GM12878 (cell line): ENCODE data around the gene TXNRD1.

ENCODE experiments used
- FOXM1 ChIP-seq: IDR thresholded peaks from 2 replicates; pipeline ENCODE4 v1.6.1; 2012; ENCODE audit warnings: low read depth, mild to moderate bottlenecking, inconsistent platforms, low read length, moderate library complexity
- LARP7 ChIP-seq: fragments of 450-650 bp; IDR thresholded peaks from 2 replicates; pipeline ENCODE4 v1.6.1; 2017; ENCODE audit warnings: mild to moderate bottlenecking
- MAX ChIP-seq: IDR thresholded peaks from 2 replicates; pipeline ENCODE4 v1.6.1; 2012; ENCODE audit warnings: low read depth, low read length, improper control_type of control experiment
- POLR2AphosphoS5 ChIP-seq: IDR thresholded peaks from 2 replicates; pipeline ENCODE4 v1.6.1; 2011; ENCODE audit warnings: mild to moderate bottlenecking, low read length, inconsistent platforms
- SMAD1 ChIP-seq: fragments of 450-650 bp; IDR thresholded peaks from 2 replicates; pipeline ENCODE4 v1.6.1; 2018; ENCODE audit warnings: mild to moderate bottlenecking, low read depth; ENCODE audit not compliant: partially characterized antibody
- SRF ChIP-seq, 2 experiments: IDR thresholded peaks; 2 replicates each; pipeline ENCODE4 v1.6.1; 2011; ENCODE audit warnings: low read depth in 2 of 2, low read length in 2 of 2, mild to moderate bottlenecking in 1 of 2, moderate library complexity in 1 of 2
- TCF7 ChIP-seq: IDR thresholded peaks from 2 replicates; pipeline ENCODE4 v1.6.1; 2014; ENCODE audit warnings: antibody characterized with exemption, borderline replicate concordance
- YY1 ChIP-seq: IDR thresholded peaks from 2 replicates; pipeline ENCODE4 v1.6.1; 2011; ENCODE audit warnings: low read depth, mild to moderate bottlenecking, low read length
- ZZZ3 ChIP-seq: IDR thresholded peaks from 2 replicates; pipeline ENCODE4 v1.6.1; 2011; ENCODE audit warnings: low read depth; ENCODE audit not compliant: control insufficient read depth, insufficient read length
- TF ChIP-seq, protein P1 (sequence below), 3 experiments: IDR thresholded peaks in 2 of 3; conservative IDR thresholded peaks in 1 of 3; 2 replicates each; pipeline ENCODE4 v1.5.1; 2011; ENCODE audit warnings: low read depth in 3 of 3, low read length in 3 of 3, mild to moderate bottlenecking in 3 of 3, control low read depth in 2 of 3, moderate library complexity in 2 of 3, inconsistent platforms in 1 of 3, mixed read lengths in 1 of 3; ENCODE audit not compliant: control insufficient read depth in 2 of 3, insufficient read depth in 1 of 3; ENCODE audit errors: extremely low read depth in 1 of 3
- TF ChIP-seq, protein P2 (sequence below): IDR thresholded peaks from 2 replicates; pipeline ENCODE4 v1.6.1; 2011; ENCODE audit warnings: low read depth, mild to moderate bottlenecking, low read length, moderate library complexity, borderline replicate concordance; ENCODE audit errors: extremely low read depth

DNA sequence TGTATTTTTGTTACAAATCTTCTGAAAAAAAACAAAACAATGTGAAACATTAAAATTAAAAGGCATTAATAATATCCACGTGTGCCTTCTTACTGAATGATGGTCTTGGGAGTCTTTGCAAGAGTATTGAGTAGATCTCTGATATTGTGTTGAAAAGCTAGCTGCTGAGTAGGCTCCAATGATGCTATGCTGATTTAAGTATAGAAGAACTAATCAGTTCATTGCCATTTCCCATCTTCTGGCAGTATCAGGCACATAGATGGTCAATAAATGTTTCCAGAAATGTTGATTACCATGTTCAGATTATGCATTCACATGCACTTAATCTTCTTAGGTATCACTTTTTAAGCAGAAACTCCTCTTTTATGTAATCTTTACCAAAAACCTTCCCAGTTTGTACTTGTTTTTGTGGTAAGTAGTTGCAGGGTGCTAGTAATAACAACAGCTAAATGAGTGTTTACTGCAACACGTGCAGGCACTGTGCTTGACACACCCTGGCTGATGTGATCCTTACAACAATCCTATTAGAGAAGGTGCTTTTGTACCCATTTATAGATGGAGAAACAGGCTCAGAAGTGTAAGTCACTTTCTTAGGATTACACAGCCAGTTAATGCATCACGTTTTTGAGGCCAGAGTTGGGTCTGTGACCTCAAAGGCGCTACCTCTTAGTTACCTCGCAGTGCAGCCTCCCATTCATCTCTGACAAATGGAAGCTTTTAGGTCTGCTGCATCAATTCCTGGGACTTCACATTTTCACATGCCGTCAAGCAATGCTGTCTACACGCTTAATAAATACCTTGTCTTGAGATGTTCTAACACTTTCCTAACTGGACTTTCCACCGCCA lies 134.9 kb downstream of the TXNRD1 start:
- TF ChIP-seq MAX (no peak), SMAD1 (no peak), ZZZ3 (no peak), LARP7 (no peak), FOXM1 (no peak), YY1 (no peak), TCF7 (no peak), SRF (IDR thresholded peaks at IDR 0.05; ENCODE audit: low read depth in 2 of 2, low read length in 2 of 2) (no peak), POLR2AphosphoS5 (no peak)
- TF ChIP-seq, protein P1, sequence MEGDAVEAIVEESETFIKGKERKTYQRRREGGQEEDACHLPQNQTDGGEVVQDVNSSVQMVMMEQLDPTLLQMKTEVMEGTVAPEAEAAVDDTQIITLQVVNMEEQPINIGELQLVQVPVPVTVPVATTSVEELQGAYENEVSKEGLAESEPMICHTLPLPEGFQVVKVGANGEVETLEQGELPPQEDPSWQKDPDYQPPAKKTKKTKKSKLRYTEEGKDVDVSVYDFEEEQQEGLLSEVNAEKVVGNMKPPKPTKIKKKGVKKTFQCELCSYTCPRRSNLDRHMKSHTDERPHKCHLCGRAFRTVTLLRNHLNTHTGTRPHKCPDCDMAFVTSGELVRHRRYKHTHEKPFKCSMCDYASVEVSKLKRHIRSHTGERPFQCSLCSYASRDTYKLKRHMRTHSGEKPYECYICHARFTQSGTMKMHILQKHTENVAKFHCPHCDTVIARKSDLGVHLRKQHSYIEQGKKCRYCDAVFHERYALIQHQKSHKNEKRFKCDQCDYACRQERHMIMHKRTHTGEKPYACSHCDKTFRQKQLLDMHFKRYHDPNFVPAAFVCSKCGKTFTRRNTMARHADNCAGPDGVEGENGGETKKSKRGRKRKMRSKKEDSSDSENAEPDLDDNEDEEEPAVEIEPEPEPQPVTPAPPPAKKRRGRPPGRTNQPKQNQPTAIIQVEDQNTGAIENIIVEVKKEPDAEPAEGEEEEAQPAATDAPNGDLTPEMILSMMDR (IDR thresholded peaks at IDR 0.05 in 2 of 3, conservative IDR thresholded peaks at IDR 0.05 in 1 of 3; ENCODE audit: control insufficient read depth in 2 of 3, extremely low read depth in 1 of 3, insufficient read depth in 1 of 3, low read depth in 3 of 3, low read length in 3 of 3): no peak
- TF ChIP-seq, protein P2, sequence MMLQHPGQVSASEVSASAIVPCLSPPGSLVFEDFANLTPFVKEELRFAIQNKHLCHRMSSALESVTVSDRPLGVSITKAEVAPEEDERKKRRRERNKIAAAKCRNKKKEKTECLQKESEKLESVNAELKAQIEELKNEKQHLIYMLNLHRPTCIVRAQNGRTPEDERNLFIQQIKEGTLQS: no peak
